T1000 (cell line): ENCODE measurements around the gene ZFTA.
"Not testable (repeated sequence)": the region's sequence is repeated elsewhere in the genome, so short reads cannot be mapped to it uniquely, and the experiment has no call there.

Experiments used
- DNase-seq: peaks from one replicate; lab custom pipeline; 2025; ENCODE audit warnings: mixed read lengths; lab: John Stamatoyannopoulos, UW

The ZFTA gene

GRCh38 chr11:63768237-63769041 lies at the start of gene ZFTA:
TSS of gene ZFTA (minus strand) at chr11:63768775. CDS start at chr11:63768622, 153 bp downstream.
- peak; percentile 26 for DNase-seq

- no peak for DNase-seq
These were observed 49.4 kb upstream of the ZFTA start for GRCh38 chr11:63817758-63818498.

- DNase-seq = no peak
These were observed 48.2 kb upstream of the ZFTA start for GRCh38 chr11:63816732-63817131.

GRCh38 chr11:63816166-63816565 lies 47.6 kb upstream of the ZFTA start:
- no peak for DNase-seq

GRCh38 chr11:63814383-63814736 lies 45.8 kb upstream of the ZFTA start:
- no peak for DNase-seq

- DNase-seq = peak; percentile 13
These were observed 45.2 kb upstream of the ZFTA start for GRCh38 chr11:63813563-63814382.

- DNase-seq = peak; percentile 69
These were observed 44.5 kb upstream of the ZFTA start, which contains the start of gene SPINDOC for GRCh38 chr11:63813035-63813562. TSS of gene SPINDOC (plus strand) at chr11:63813456. CDS start at chr11:63813687, 231 bp downstream.

GRCh38 chr11:63811522-63811921 lies 42.9 kb upstream of the ZFTA start:
- no peak for DNase-seq

- DNase-seq = not testable (repeated sequence)
These were observed 41.8 kb upstream of the ZFTA start for GRCh38 chr11:63810383-63810782.

GRCh38 chr11:63805844-63806415 lies 37.4 kb upstream of the ZFTA start:
- DNase-seq = no peak

- peak; percentile 10 for DNase-seq
These were observed 35.7 kb upstream of the ZFTA start for GRCh38 chr11:63804259-63804658.

GRCh38 chr11:63802637-63803414 lies 34.3 kb upstream of the ZFTA start:
- DNase-seq = peak; percentile 45

GRCh38 chr11:63800921-63801320 lies 32.3 kb upstream of the ZFTA start:
- no peak for DNase-seq

- DNase-seq = no peak
These were observed 26.5 kb upstream of the ZFTA start for GRCh38 chr11:63795066-63795465.

- no peak for DNase-seq
These were observed 24.6 kb upstream of the ZFTA start for GRCh38 chr11:63793161-63793560.

- DNase-seq = no peak
These were observed 23.1 kb upstream of the ZFTA start for GRCh38 chr11:63791495-63792167.

- DNase-seq = no peak
These were observed 17.2 kb upstream of the ZFTA start for GRCh38 chr11:63785823-63786222.

- no peak for DNase-seq
These were observed 15.5 kb upstream of the ZFTA start for GRCh38 chr11:63783925-63784592.

- DNase-seq = no peak
These were observed 14.2 kb upstream of the ZFTA start for GRCh38 chr11:63782749-63783148.

- DNase-seq = no peak
These were observed 10.5 kb upstream of the ZFTA start for GRCh38 chr11:63779039-63779438.
